ENCODE data around the gene DLX4.

- TF ChIP-seq CTCF (IDR thresholded peaks at IDR 0.05; ENCODE audit: borderline replicate concordance, extremely low read depth, low read length, poor library complexity, severe bottlenecking) (no peak), EZH2 (IDR thresholded peaks at IDR 0.05; ENCODE audit: borderline replicate concordance, low read depth, low read length, severe bottlenecking) (no peak)
These were observed 421 bp upstream of the DLX4 start for GRCh38 chr17:49968405-49969133.
